Measurements from ENCODE around the gene SLC7A6.

SLC7A6 gene

GRCh38 chr16:68227850-68228553 lies 36.3 kb upstream of the SLC7A6 start:
- Histone ChIP-seq H3K9me3 (ENCODE audit: insufficient read depth, low read depth, low read length) (no peaks in the 10 kb centered on the region), H4K20me1 (ENCODE audit: insufficient read depth, low read length, poor library complexity, severe bottlenecking) (peaks cover 24% of the 10 kb centered on the region), H3K4me1 (ENCODE audit: insufficient read depth, low read length, poor library complexity, severe bottlenecking) (peaks cover 5% of the 10 kb centered on the region), H2AFZ (ENCODE audit: low read length) (no peak overlapping the region), H3K9me2 (replicated peaks; ENCODE audit: low read depth, low read length) (no peaks in the 10 kb centered on the region), H3K27me3 (ENCODE audit: insufficient read depth, low read length, poor library complexity, severe bottlenecking) (no peaks in the 10 kb centered on the region), H3K4me3 (ENCODE audit: low read length, poor library complexity, severe bottlenecking) (no peak overlapping the region), H3K36me3 (ENCODE audit: insufficient read depth, low read length) (peaks cover 76% of the 10 kb centered on the region; the same call in 1 of the 2 replicates), H3K9ac (ENCODE audit: low read depth, low read length, poor library complexity, severe bottlenecking) (no peak overlapping the region), H3K79me2 (ENCODE audit: insufficient read depth, low read length) (0 out of 2 replicates have a peak, but pooled peaks cover 2% of the 10 kb centered on the region), H3K4me2 (ENCODE audit: low read depth, low read length, poor library complexity, severe bottlenecking) (no peak overlapping the region), H3F3A (ENCODE audit: low read depth) (no peaks in the 10 kb centered on the region)
- TF ChIP-seq CTCF (conservative IDR thresholded peaks at IDR 0.05; ENCODE audit: low read length): no peak
- TF ChIP-seq EZH2phosphoT487 (IDR thresholded peaks at IDR 0.05; ENCODE audit: borderline replicate concordance): no peak

GRCh38 chr16:68228652-68229051 lies 35.7 kb upstream of the SLC7A6 start:
- Histone ChIP-seq H3K27me3 (ENCODE audit: insufficient read depth, low read length, poor library complexity, severe bottlenecking) (no peaks in the 10 kb centered on the region), H3K79me2 (ENCODE audit: insufficient read depth, low read length) (0 out of 2 replicates have a peak, but pooled peaks cover 2% of the 10 kb centered on the region), H3K36me3 (ENCODE audit: insufficient read depth, low read length) (peaks cover 72% of the 10 kb centered on the region; the same call in 1 of the 2 replicates), H3K9me2 (replicated peaks; ENCODE audit: low read depth, low read length) (no peaks in the 10 kb centered on the region), H3K9me3 (ENCODE audit: insufficient read depth, low read depth, low read length) (no peaks in the 10 kb centered on the region), H4K20me1 (ENCODE audit: insufficient read depth, low read length, poor library complexity, severe bottlenecking) (peaks cover 24% of the 10 kb centered on the region), H3F3A (ENCODE audit: low read depth) (no peaks in the 10 kb centered on the region), H3K4me2 (ENCODE audit: low read depth, low read length, poor library complexity, severe bottlenecking) (no peak overlapping the region), H3K4me1 (ENCODE audit: insufficient read depth, low read length, poor library complexity, severe bottlenecking) (peaks cover 5% of the 10 kb centered on the region), H3K9ac (ENCODE audit: low read depth, low read length, poor library complexity, severe bottlenecking) (no peak overlapping the region), H2AFZ (ENCODE audit: low read length) (no peak overlapping the region), H3K4me3 (ENCODE audit: low read length, poor library complexity, severe bottlenecking) (no peak overlapping the region)
- TF ChIP-seq EZH2phosphoT487 (IDR thresholded peaks at IDR 0.05; ENCODE audit: borderline replicate concordance) (no peak), CTCF (conservative IDR thresholded peaks at IDR 0.05; ENCODE audit: low read length) (no peak)

- no peaks in the 10 kb centered on the region for H3K9me2 ChIP-seq (replicated peaks; ENCODE audit: low read depth, low read length)
- no peak overlapping the region for H2AFZ ChIP-seq (ENCODE audit: low read length)
- H3K9me3 ChIP-seq (ENCODE audit: insufficient read depth, low read depth, low read length): no peaks in the 10 kb centered on the region
- peaks cover 5% of the 10 kb centered on the region for H3K4me1 ChIP-seq (ENCODE audit: insufficient read depth, low read length, poor library complexity, severe bottlenecking)
- TF ChIP-seq EZH2phosphoT487 (IDR thresholded peaks at IDR 0.05; ENCODE audit: borderline replicate concordance): no peak
- peak; percentile 92 for TF ChIP-seq CTCF (conservative IDR thresholded peaks at IDR 0.05; ENCODE audit: low read length)
- peaks cover 72% of the 10 kb centered on the region; the same call in 1 of the 2 replicates for H3K36me3 ChIP-seq (ENCODE audit: insufficient read depth, low read length)
- H3K9ac ChIP-seq (ENCODE audit: low read depth, low read length, poor library complexity, severe bottlenecking): no peak overlapping the region
- H3K4me3 ChIP-seq (ENCODE audit: low read length, poor library complexity, severe bottlenecking): no peak overlapping the region
- H3K4me2 ChIP-seq (ENCODE audit: low read depth, low read length, poor library complexity, severe bottlenecking): no peak overlapping the region
- 0 out of 2 replicates have a peak, but pooled peaks cover 2% of the 10 kb centered on the region for H3K79me2 ChIP-seq (ENCODE audit: insufficient read depth, low read length)
- H3F3A ChIP-seq (ENCODE audit: low read depth): no peaks in the 10 kb centered on the region
- H4K20me1 ChIP-seq (ENCODE audit: insufficient read depth, low read length, poor library complexity, severe bottlenecking): peaks cover 24% of the 10 kb centered on the region
- no peaks in the 10 kb centered on the region for H3K27me3 ChIP-seq (ENCODE audit: insufficient read depth, low read length, poor library complexity, severe bottlenecking)
Observed at GRCh38 chr16:68229431-68230175, 34.7 kb upstream of the SLC7A6 start.
